ENCODE measurements around the gene FCSK.

Gene FCSK

GRCh38 chr16:70457446-70458166 lies 3.2 kb downstream of the FCSK start:
- DNase-seq, result no peak

- DNase-seq, result no peak
These were observed 6.4 kb downstream of the FCSK start for GRCh38 chr16:70460737-70461261.

- DNase-seq, result no peak
These were observed 8.8 kb downstream of the FCSK start for GRCh38 chr16:70463235-70463634.

- DNase-seq, result no peak
These were observed 11.8 kb downstream of the FCSK start for GRCh38 chr16:70465999-70466804.

GRCh38 chr16:70466805-70467076 lies 12.3 kb downstream of the FCSK start:
- DNase-seq, result no peak

- no peak for DNase-seq
These were observed 12.7 kb downstream of the FCSK start for GRCh38 chr16:70467113-70467512.

GRCh38 chr16:70467608-70468007 lies 13.2 kb downstream of the FCSK start:
- no peak for DNase-seq

GRCh38 chr16:70468776-70469525 lies 14.6 kb downstream of the FCSK start:
- DNase-seq, result no peak

GRCh38 chr16:70470141-70470926 lies 15.9 kb downstream of the FCSK start:
- DNase-seq, result no peak

- DNase-seq, result peak; percentile 5
These were observed 16.5 kb downstream of the FCSK start for GRCh38 chr16:70470927-70471341.

- no peak for DNase-seq
These were observed 18.5 kb downstream of the FCSK start for GRCh38 chr16:70472786-70473433.

GRCh38 chr16:70473446-70474319 lies 19.3 kb downstream of the FCSK start:
- no peak for DNase-seq

GRCh38 chr16:70474320-70475053 lies 20.1 kb downstream of the FCSK start:
- no peak for DNase-seq

GRCh38 chr16:70475054-70475871 lies 20.9 kb downstream of the FCSK start:
- DNase-seq, result no peak

GRCh38 chr16:70476272-70477020 lies 22.1 kb downstream of the FCSK start:
- no peak for DNase-seq

GRCh38 chr16:70478169-70478568 lies 23.8 kb downstream of the FCSK start:
- DNase-seq, result no peak

- DNase-seq, result no peak
These were observed 24.5 kb downstream of the FCSK start for GRCh38 chr16:70478912-70479341.

Data from COR-L47 (cell line).